Spleen (tissue), 11 donors: ENCODE measurements around the gene ATP5F1E. TPM values are rescaled to one million over a fixed set of nuclear protein-coding genes. Genes with fewer than 3 reads are reported as not detected.
A peak's percentile ranks its signal among the peaks of the same experiment; 100 is the strongest.
"Not testable (repeated sequence)": the region's sequence is repeated elsewhere in the genome, so short reads cannot be mapped to it uniquely, and the experiment has no call there.

Source experiments
- DNase-seq: peaks from one replicate; pipeline ENCODE4 v3.0.0-alpha.2; 2020
- H3K27ac ChIP-seq, 8 donors: fragments of 200-600 bp; sonication (generic) in 7 of 8; 1 replicate in 4 of 8; 2 replicates in 4 of 8; pipeline versions ENCODE4 v1.5.0 to v1.8.0; 2016 to 2021; ENCODE audit warnings: inconsistent platforms in 4 of 8, mild to moderate bottlenecking in 4 of 8, moderate library complexity in 1 of 8
- H3K27me3 ChIP-seq, 7 donors: fragments of 200-600 bp; sonication (generic) in 6 of 7; replicated peaks in 1 of 7; 1 replicate in 4 of 7; 2 replicates in 3 of 7; pipeline versions ENCODE4 v1.5.0 to v1.8.0; 2016 to 2021; ENCODE audit warnings: inconsistent platforms in 3 of 7, mild to moderate bottlenecking in 1 of 7
- H3K36me3 ChIP-seq, 6 donors: fragments of 200-600 bp; sonication (generic) in 5 of 6; 1 replicate in 4 of 6; 2 replicates in 2 of 6; pipeline versions ENCODE4 v1.5.0 to v1.8.0; 2016 to 2021; ENCODE audit warnings: inconsistent platforms in 2 of 6
- H3K4me1 ChIP-seq, 6 donors: fragments of 200-600 bp; sonication (generic) in 5 of 6; 1 replicate in 3 of 6; 2 replicates in 3 of 6; pipeline versions ENCODE4 v1.5.0 to v1.8.0; 2016 to 2021; ENCODE audit warnings: inconsistent platforms in 3 of 6
- H3K4me3 ChIP-seq, 8 donors: fragments of 200-600 bp; sonication (generic) in 7 of 8; 1 replicate in 4 of 8; 2 replicates in 4 of 8; pipeline versions ENCODE4 v1.5.0 to v1.8.0; 2016 to 2021; ENCODE audit warnings: inconsistent platforms in 4 of 8, mild to moderate bottlenecking in 4 of 8, moderate library complexity in 2 of 8
- H3K9me3 ChIP-seq, 8 donors: fragments of 200-600 bp; sonication (generic) in 7 of 8; 1 replicate in 4 of 8; 2 replicates in 4 of 8; pipeline versions ENCODE4 v1.5.0 to v1.8.0; 2016 to 2021; ENCODE audit warnings: inconsistent platforms in 4 of 8
- CTCF ChIP-seq, 11 experiments: fragments of 200-600 bp in 7 of 11; fragments of 450-650 bp in 4 of 11; sonication (generic) in 4 of 11; IDR thresholded peaks in 8 of 11; conservative IDR thresholded peaks in 3 of 11; 1 replicate in 7 of 11; 2 replicates in 4 of 11; pipeline versions ENCODE4 v1.4.0 to v1.8.0; 2016 to 2021; ENCODE audit warnings: antibody characterized with exemption in 11 of 11, inconsistent platforms in 4 of 11, mild to moderate bottlenecking in 1 of 11
- POLR2A ChIP-seq, 3 donors: fragments of 450-650 bp; IDR thresholded peaks; one replicate each; pipeline ENCODE4 v1.5.1; 2017; ENCODE audit warnings: antibody characterized with exemption in 3 of 3, mild to moderate bottlenecking in 1 of 3
- POLR2AphosphoS5 ChIP-seq, 3 donors: sonication (generic); formaldehyde crosslinking; IDR thresholded peaks; one replicate each; pipeline ENCODE4 v1.5.1; 2017; ENCODE audit warnings: antibody characterized with exemption in 3 of 3
- WGBS, 5 donors: extraction: QIAGEN DNeasy Blood & Tissue Kit in 3 of 5; methylation state at CpG; one replicate each; pipeline versions ENCODE4 v1.1.5 to v1.1.7; 2013 to 2018; 5-methylcytosine and 5-hydroxymethylcytosine counted together
- intact Hi-C: fragments of 100-400 bp; cut with DNase I; formaldehyde crosslinking; loops from one replicate; pipeline ENCODE4 v1.15.0; 2023; ENCODE audit warnings: low total_unique reads
- polyA plus RNA-seq, 3 donors: library from polyadenylated mRNA; stranded (reverse); fragments of 200-250 nt; gene quantifications; one replicate each; pipeline ENCODE4 v1.2.1, GENCODE V29; 2013
- total RNA-seq, 7 donors: library from RNA; depleted of rRNA in 3 of 7; stranded (reverse); fragments of >200 nt in 3 of 7; fragmentation: NEBNext Ultra II Directional in 4 of 7; extraction: Animal tissue kit (Norgen Biotek cat#: 25700) in 4 of 7; gene quantifications; one replicate each; pipeline versions ENCODE4 v1.1.0 to v1.2.1, GENCODE V29; 2016 to 2021
- donor health status: healthy with polysubstance abuse.
- donor health status: DM: no; HTN: no; CAD: no; lungs with moderate emphysema.
- donor health status: DM: no; HTN: no; CAD: no.
- donor health status: Bipolar disorder and iron deficiency.
- donor health status: healthy.
- donor health status: DM: no; HTN: no; CAD: no.
- donor health status: DM: yes; HTN: yes; CAD: no.

The ATP5F1E gene
- total and polyA plus RNA-seq, 10 donors: 24.2 to 71.1 (median 64.9) TPM

- Histone ChIP-seq H3K4me1 (peaks cover 25 to 70% (median 61%) of the 10 kb centered on the region in 6 donors), H3K27ac (peak overlapping the region in 1 of 8 donors; percentile 22), H3K4me3 (no peak overlapping the region), H3K9me3 (no peaks in the 10 kb centered on the region), H3K36me3 (peaks cover 0 to 41% (median 37%) of the 10 kb centered on the region in 6 donors), H3K27me3 (no peaks in the 10 kb centered on the region)
- intact Hi-C loops: loop anchor here (10.0 kb wide), 1 partner anchor 50 kb away; the partner anchor contains the start of gene ATP5F1E
- 91 to 97% (median 94%) methylated on average over 6 of the region's 6 CpGs for WGBS, 5 donors
- DNase-seq: no peak
- TF ChIP-seq POLR2A (IDR thresholded peaks at IDR 0.05) (no peak), CTCF (IDR thresholded peaks at IDR 0.05 in 8 of 11, conservative IDR thresholded peaks at IDR 0.05 in 3 of 11) (no peak), POLR2AphosphoS5 (IDR thresholded peaks at IDR 0.05) (no peak)
Measured at GRCh38 chr20:58984691-58985090, 47.4 kb downstream of the ATP5F1E start.

GRCh38 chr20:58983115-58983468, 49.0 kb downstream of the ATP5F1E start:
- Histone ChIP-seq H3K36me3 (peaks cover 0 to 25% (median 21%) of the 10 kb centered on the region in 6 donors), H3K4me1 (peaks cover 25 to 65% (median 55%) of the 10 kb centered on the region in 6 donors), H3K27ac (peak overlapping the region in 2 of 8 donors; percentile 24 to 95)
- intact Hi-C loops: loop anchor here (10.0 kb wide), 1 partner anchor 52 kb away; the partner anchor contains the start of gene ATP5F1E
- H3K27me3 ChIP-seq, DNase-seq, H3K9me3 ChIP-seq, H3K4me3 ChIP-seq: not testable (repeated sequence)
- WGBS, 5 donors: 89 to 95% (median 93%) methylated on average over 11 to 12 of the region's 12 CpGs

GRCh38 chr20:58982406-58983114, 49.6 kb downstream of the ATP5F1E start:
- DNase-seq: no peak
- H3K27me3 ChIP-seq: no peaks in the 10 kb centered on the region
- TF ChIP-seq POLR2AphosphoS5 (IDR thresholded peaks at IDR 0.05) (peak in 1 of 3 donors; percentile 21), POLR2A (IDR thresholded peaks at IDR 0.05) (no peak)
- H3K4me1 ChIP-seq: peaks cover 25 to 60% (median 52%) of the 10 kb centered on the region in 6 donors
- intact Hi-C loops: loop anchor here (10.0 kb wide), 1 partner anchor 52 kb away; the partner anchor contains the start of gene ATP5F1E
- no peaks in the 10 kb centered on the region for H3K9me3 ChIP-seq
- peaks cover 0 to 20% (median 16%) of the 10 kb centered on the region in 6 donors for H3K36me3 ChIP-seq
- peak overlapping the region in 7 of 8 donors; percentile 54 to 93 (median 75) for H3K4me3 ChIP-seq
- H3K27ac ChIP-seq: peak overlapping the region in 4 of 8 donors; percentile 89 to 95 (median 93)
- 73 to 80% (median 76%) methylated on average over 12 of the region's 12 CpGs for WGBS, 5 donors

- intact Hi-C loops: loop anchor here (10.0 kb wide), 1 partner anchor 53 kb away; the partner anchor contains the start of gene ATP5F1E
Measured at GRCh38 chr20:58981628-58982364, 50.3 kb downstream of the ATP5F1E start.

More at GRCh38 chr20:58981628-58982364, 50.3 kb downstream of the ATP5F1E start:
- 16 to 27% (median 21%) methylated on average over 20 to 29 of the region's 29 CpGs for WGBS, 5 donors
- TF ChIP-seq CTCF (IDR thresholded peaks at IDR 0.05 in 8 of 11, conservative IDR thresholded peaks at IDR 0.05 in 3 of 11) (no peak), POLR2A (IDR thresholded peaks at IDR 0.05) (no peak), POLR2AphosphoS5 (IDR thresholded peaks at IDR 0.05) (no peak)
- Histone ChIP-seq H3K27ac (peak overlapping the region in 7 of 8 donors; percentile 80 to 95 (median 89)), H3K27me3 (no peaks in the 10 kb centered on the region), H3K4me1 (peaks cover 25 to 60% (median 51%) of the 10 kb centered on the region in 6 donors), H3K9me3 (peaks cover 0 to 3% (median 0%) of the 10 kb centered on the region in 8 donors), H3K4me3 (peak overlapping the region; percentile 54 to 93 (median 74)), H3K36me3 (peaks cover 0 to 12% (median 9%) of the 10 kb centered on the region in 6 donors)
- no peak for DNase-seq
